Stomach (tissue), 4 donors: Measurements from ENCODE around the gene CHN2.

Source experiments
- CTCF ChIP-seq, 7 experiments: fragments of 450-650 bp in 4 of 7; fragments of 200-600 bp in 3 of 7; sonication (generic) in 3 of 7; IDR thresholded peaks; one replicate each; pipeline ENCODE4 v1.5.1; 2016 to 2019; ENCODE audit warnings: antibody characterized with exemption in 7 of 7, control low read depth in 2 of 7, mild to moderate bottlenecking in 1 of 7
- EP300 ChIP-seq: sonication (generic); formaldehyde crosslinking; IDR thresholded peaks from one replicate; pipeline ENCODE4 v1.6.1; 2017; ENCODE audit warnings: antibody characterized with exemption

GRCh38 chr7:29398011-29398410, 203.4 kb downstream of the CHN2 start:
- TF ChIP-seq EP300, result no peak
- no peak for TF ChIP-seq CTCF (IDR thresholded peaks at IDR 0.05)
